ENCODE measurements around the gene CBX8. TPM values are rescaled to one million over a fixed set of nuclear protein-coding genes. Genes with fewer than 3 reads are reported as not detected.

CBX8 gene
- total and polyA plus RNA-seq, 2 of the 8 experiments (the other 6 are each of a cell fraction or from before 2014, with no cell fraction given), result 0.09 to 2.1 TPM

DNA sequence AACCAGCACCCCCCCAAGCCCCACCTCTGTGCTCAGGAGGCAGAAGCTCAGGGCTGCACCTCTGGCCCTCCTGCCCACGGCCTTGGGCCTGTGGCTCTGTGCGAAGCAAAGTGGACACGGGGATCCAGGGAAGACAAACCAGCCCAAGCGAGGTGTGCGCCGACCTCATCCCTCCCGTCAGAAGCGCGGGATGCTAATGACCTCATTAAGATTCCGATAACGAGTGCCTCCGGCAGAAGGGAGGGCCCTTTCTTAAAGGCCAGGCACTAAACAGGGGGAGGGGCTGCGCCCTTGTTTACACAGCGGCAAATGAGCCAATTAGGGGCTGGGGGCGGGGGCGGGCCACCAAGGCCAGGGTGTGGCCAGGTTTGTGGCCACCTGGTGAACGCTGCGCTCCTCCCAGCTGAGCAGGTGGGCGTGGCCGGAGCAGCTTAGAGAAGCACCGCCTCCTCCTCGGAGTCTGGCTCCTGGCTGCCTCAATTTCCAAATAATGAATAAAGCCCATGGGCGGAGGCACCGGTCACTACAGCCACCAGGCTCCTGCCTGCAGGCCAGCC is 39.2 kb upstream of the CBX8 start (continued):
- TF ChIP-seq ASH2L (IDR thresholded peaks at IDR 0.05; ENCODE audit: low read length), result no peak
- TF ChIP-seq, protein P1, sequence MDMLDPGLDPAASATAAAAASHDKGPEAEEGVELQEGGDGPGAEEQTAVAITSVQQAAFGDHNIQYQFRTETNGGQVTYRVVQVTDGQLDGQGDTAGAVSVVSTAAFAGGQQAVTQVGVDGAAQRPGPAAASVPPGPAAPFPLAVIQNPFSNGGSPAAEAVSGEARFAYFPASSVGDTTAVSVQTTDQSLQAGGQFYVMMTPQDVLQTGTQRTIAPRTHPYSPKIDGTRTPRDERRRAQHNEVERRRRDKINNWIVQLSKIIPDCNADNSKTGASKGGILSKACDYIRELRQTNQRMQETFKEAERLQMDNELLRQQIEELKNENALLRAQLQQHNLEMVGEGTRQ (IDR thresholded peaks at IDR 0.05; ENCODE audit: low read length), result no peak
- no peak for TF ChIP-seq KDM4A (IDR thresholded peaks at IDR 0.05; ENCODE audit: low read depth, low read length, severe bottlenecking)
- TF ChIP-seq BRCA1 (IDR thresholded peaks at IDR 0.05; ENCODE audit: low read depth, low read length), result no peak
- TF ChIP-seq MAFK (IDR thresholded peaks at IDR 0.05; ENCODE audit: low read depth, low read length), result no peak
- TF ChIP-seq NANOG (IDR thresholded peaks at IDR 0.05; ENCODE audit: insufficient read depth, low read depth, low read length, poor library complexity, severe bottlenecking), result peak; percentile 29
- no peak for TF ChIP-seq CHD2 (IDR thresholded peaks at IDR 0.05; ENCODE audit: low read length)
- TF ChIP-seq SRF (IDR thresholded peaks at IDR 0.05; ENCODE audit: low read depth, low read length), result no peak
- peak; percentile 73 for TF ChIP-seq SP4 (IDR thresholded peaks at IDR 0.05; ENCODE audit: low read length)
- peak; percentile 76 for TF ChIP-seq SP1 (IDR thresholded peaks at IDR 0.05; ENCODE audit: low read depth, low read length)
- TF ChIP-seq, protein P2, sequence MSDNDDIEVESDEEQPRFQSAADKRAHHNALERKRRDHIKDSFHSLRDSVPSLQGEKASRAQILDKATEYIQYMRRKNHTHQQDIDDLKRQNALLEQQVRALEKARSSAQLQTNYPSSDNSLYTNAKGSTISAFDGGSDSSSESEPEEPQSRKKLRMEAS (IDR thresholded peaks at IDR 0.05), result peak; percentile 62

All from H1 (cell line).